Osteocyte (in vitro differentiated cells): ENCODE results near the gene BSN. TPM values are rescaled to one million over a fixed set of nuclear protein-coding genes. Genes with fewer than 3 reads are reported as not detected.

Source experiments
- DNase-seq: peaks from one replicate; pipeline ENCODE4 v3.0.0; 2021; ENCODE audit warnings: mixed read lengths; ENCODE audit not compliant: unreplicated experiment; ENCODE audit errors: extremely low spot score
- H3K27ac Mint-ChIP-seq: one replicate; pipeline ENCODE4 v1.8.0; 2021; ENCODE audit warnings: mild to moderate bottlenecking, mixed read lengths; ENCODE audit not compliant: unreplicated experiment
- H3K27me3 Mint-ChIP-seq: one replicate; pipeline ENCODE4 v1.8.0; 2021; ENCODE audit warnings: mixed read lengths; ENCODE audit not compliant: unreplicated experiment
- H3K36me3 Mint-ChIP-seq: one replicate; pipeline ENCODE4 v1.8.0; 2021; ENCODE audit warnings: mixed read lengths; ENCODE audit not compliant: unreplicated experiment
- H3K4me1 Mint-ChIP-seq: one replicate; pipeline ENCODE4 v1.8.0; 2021; ENCODE audit warnings: mixed read lengths; ENCODE audit not compliant: unreplicated experiment
- H3K4me3 Mint-ChIP-seq: one replicate; pipeline ENCODE4 v1.8.0; 2021; ENCODE audit warnings: mild to moderate bottlenecking, moderate library complexity, mixed read lengths; ENCODE audit not compliant: unreplicated experiment
- H3K9me3 Mint-ChIP-seq: one replicate; pipeline ENCODE4 v1.8.0; 2021; ENCODE audit warnings: mixed read lengths; ENCODE audit not compliant: unreplicated experiment
- CTCF ChIP-seq: fragments of 200-600 bp; sonication (generic); IDR thresholded peaks from 2 replicates; pipeline ENCODE4 v1.5.0; 2021; ENCODE audit warnings: antibody characterized with exemption, mild to moderate bottlenecking, moderate library complexity
- total RNA-seq: library from RNA; stranded (reverse); gene quantifications from 2 replicates; pipeline ENCODE4 v1.2.1, GENCODE V29; 2021

BSN gene
- total RNA-seq, 1 donor from 2014 or later = 0.64 TPM

GRCh38 chr3:49616061-49616460, 61.8 kb downstream of the BSN start:
- Mint-ChIP-seq H3K9me3 (peaks cover 5% of the 10 kb centered on the region), H3K27me3 (peaks cover 5% of the 10 kb centered on the region), H3K4me3 (no peak overlapping the region), H3K27ac (peak overlapping the region; percentile 93), H3K4me1 (peaks cover 21% of the 10 kb centered on the region), H3K36me3 (no peaks in the 10 kb centered on the region)
- TF ChIP-seq CTCF = no peak
- DNase-seq = no peak

GRCh38 chr3:49616491-49616941, 62.2 kb downstream of the BSN start:
- H3K36me3 Mint-ChIP-seq = no peaks in the 10 kb centered on the region
- H3K27me3 Mint-ChIP-seq = peaks cover 10% of the 10 kb centered on the region
- H3K27ac Mint-ChIP-seq = peak overlapping the region; percentile 93
- no peak for TF ChIP-seq CTCF
- peak; percentile 93 for DNase-seq
- peaks cover 5% of the 10 kb centered on the region for H3K9me3 Mint-ChIP-seq
- peaks cover 21% of the 10 kb centered on the region for H3K4me1 Mint-ChIP-seq
- no peak overlapping the region for H3K4me3 Mint-ChIP-seq

- H3K27me3 Mint-ChIP-seq = peaks cover 16% of the 10 kb centered on the region
- DNase-seq = no peak
- no peak overlapping the region for H3K27ac Mint-ChIP-seq
- H3K4me3 Mint-ChIP-seq = no peak overlapping the region
- H3K36me3 Mint-ChIP-seq = no peaks in the 10 kb centered on the region
- H3K4me1 Mint-ChIP-seq = peaks cover 21% of the 10 kb centered on the region
- no peak for TF ChIP-seq CTCF
- peaks cover 2% of the 10 kb centered on the region for H3K9me3 Mint-ChIP-seq
These were observed 63.2 kb downstream of the BSN start for GRCh38 chr3:49617390-49618013.

GRCh38 chr3:49618412-49618811, 64.1 kb downstream of the BSN start:
- Mint-ChIP-seq H3K9me3 (no peaks in the 10 kb centered on the region), H3K27me3 (peaks cover 19% of the 10 kb centered on the region), H3K4me1 (peaks cover 21% of the 10 kb centered on the region), H3K27ac (no peak overlapping the region), H3K4me3 (no peak overlapping the region), H3K36me3 (no peaks in the 10 kb centered on the region)
- no peak for DNase-seq
- no peak for TF ChIP-seq CTCF

GRCh38 chr3:49619649-49620048, 65.4 kb downstream of the BSN start:
- H3K27me3 Mint-ChIP-seq = peaks cover 19% of the 10 kb centered on the region
- no peaks in the 10 kb centered on the region for H3K9me3 Mint-ChIP-seq
- no peak for TF ChIP-seq CTCF
- no peak overlapping the region for H3K27ac Mint-ChIP-seq
- DNase-seq = no peak
- no peak overlapping the region for H3K4me3 Mint-ChIP-seq
- peaks cover 21% of the 10 kb centered on the region for H3K4me1 Mint-ChIP-seq
- no peaks in the 10 kb centered on the region for H3K36me3 Mint-ChIP-seq
